ENCODE results near the gene USP21.
A peak's percentile ranks its signal among the peaks of the same experiment; 100 is the strongest.

DNA sequence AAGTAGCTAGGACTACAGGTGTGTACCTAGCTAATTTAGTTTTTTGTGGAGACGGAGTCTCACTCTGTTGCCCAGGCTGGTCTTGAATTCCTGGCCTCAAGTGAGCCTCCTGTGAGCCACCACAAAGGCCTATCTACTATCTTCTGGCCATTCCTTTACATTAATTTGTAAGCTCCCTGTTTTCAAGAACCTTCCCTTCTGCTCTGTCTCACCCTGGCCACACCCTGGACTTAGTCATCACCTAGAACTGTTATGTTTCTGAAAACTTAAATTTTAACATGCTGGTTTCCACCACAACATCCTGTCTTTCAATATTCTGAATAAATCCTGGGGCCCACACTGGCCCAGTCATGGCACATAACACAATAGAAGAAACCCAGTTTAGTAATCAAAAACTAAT, 22.9 kb downstream of the USP21 start:
- TF ChIP-seq HIVEP1 (CRISPR knock-in tag; IDR thresholded peaks at IDR 0.05) (no peak), NRF1 (conservative IDR thresholded peaks at IDR 0.05 in 1 of 2, IDR thresholded peaks at IDR 0.05 in 1 of 2) (no peak), TCF7 (IDR thresholded peaks at IDR 0.05; ENCODE audit: borderline replicate concordance) (no peak), ZNF589 (CRISPR knock-in tag; IDR thresholded peaks at IDR 0.05; ENCODE audit: low read depth) (no peak), LARP7 (IDR thresholded peaks at IDR 0.05) (no peak), ZNF830 (CRISPR knock-in tag; IDR thresholded peaks at IDR 0.05) (no peak), JUND (IDR thresholded peaks at IDR 0.05; ENCODE audit: borderline replicate concordance, low read depth, low read length) (peak; percentile 70), JUND (tag; IDR thresholded peaks at IDR 0.05; ENCODE audit: borderline replicate concordance, low read depth, low read length) (peak; percentile 26; the same call in 1 of the 3 replicates)
